ES-I3 (cell line): ENCODE results near the gene TSEN2.

Source experiments
- H3K36me3 ChIP-seq: 2 replicates; pipeline ENCODE4 v1.6.1; 2013; ENCODE audit warnings: mild to moderate bottlenecking, low read length, control low read depth, moderate library complexity; ENCODE audit not compliant: insufficient read depth
- H3K4me1 ChIP-seq: 2 replicates; pipeline ENCODE4 v1.6.1; 2013; ENCODE audit warnings: mild to moderate bottlenecking, control low read depth, low read length; ENCODE audit not compliant: insufficient read depth
- H3K9ac ChIP-seq: 2 replicates; pipeline ENCODE4 v1.6.1; 2013; ENCODE audit warnings: low read depth, mild to moderate bottlenecking, low read length, moderate library complexity
- H3K9me3 ChIP-seq: 2 replicates; pipeline ENCODE4 v1.6.1; 2013; ENCODE audit warnings: mild to moderate bottlenecking, low read length, moderate library complexity; ENCODE audit not compliant: control insufficient read depth, insufficient read depth

TSEN2 gene

DNA sequence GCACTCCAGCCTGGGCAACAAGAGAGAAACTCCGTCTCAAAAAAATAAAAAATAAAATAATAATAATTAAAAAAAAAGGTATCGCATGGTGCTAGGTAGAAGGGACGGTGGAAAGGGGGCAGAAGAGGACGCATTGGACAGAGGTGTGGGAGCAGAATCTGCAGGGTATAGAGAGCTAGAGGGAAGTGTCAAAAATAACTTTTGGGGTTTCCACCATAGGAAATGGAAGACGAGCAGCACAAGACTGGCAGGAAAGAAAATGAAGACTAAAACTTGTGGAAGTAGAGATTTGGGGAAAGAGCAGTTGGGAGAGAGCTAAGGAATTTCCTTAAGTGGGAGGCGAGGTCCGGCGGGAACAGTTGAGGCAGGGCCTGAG is 72.0 kb downstream of the TSEN2 start:
- H3K9ac ChIP-seq, result peak overlapping the region; percentile 82
- peaks cover 23% of the 10 kb centered on the region for H3K4me1 ChIP-seq
- no peaks in the 10 kb centered on the region for H3K9me3 ChIP-seq
- H3K36me3 ChIP-seq, result no peaks in the 10 kb centered on the region

GRCh38 chr3:12556690-12557472 is 72.6 kb downstream of the TSEN2 start, which contains the start of gene MKRN2:
MKRN2 (plus strand) TSS chr3:12557087; CDS start chr3:12557151, 64 bp downstream.
- H3K36me3 ChIP-seq, result no peaks in the 10 kb centered on the region
- H3K9ac ChIP-seq, result peak within 1 kb of the TSS; percentile 82
- peaks cover 23% of the 10 kb centered on the region for H3K4me1 ChIP-seq
- H3K9me3 ChIP-seq, result no peaks in the 10 kb centered on the region

GRCh38 chr3:12557473-12558100 is 73.3 kb downstream of the TSEN2 start:
- peak overlapping the region; percentile 82 for H3K9ac ChIP-seq
- H3K9me3 ChIP-seq, result no peaks in the 10 kb centered on the region
- H3K4me1 ChIP-seq, result peaks cover 29% of the 10 kb centered on the region
- no peaks in the 10 kb centered on the region for H3K36me3 ChIP-seq

DNA sequence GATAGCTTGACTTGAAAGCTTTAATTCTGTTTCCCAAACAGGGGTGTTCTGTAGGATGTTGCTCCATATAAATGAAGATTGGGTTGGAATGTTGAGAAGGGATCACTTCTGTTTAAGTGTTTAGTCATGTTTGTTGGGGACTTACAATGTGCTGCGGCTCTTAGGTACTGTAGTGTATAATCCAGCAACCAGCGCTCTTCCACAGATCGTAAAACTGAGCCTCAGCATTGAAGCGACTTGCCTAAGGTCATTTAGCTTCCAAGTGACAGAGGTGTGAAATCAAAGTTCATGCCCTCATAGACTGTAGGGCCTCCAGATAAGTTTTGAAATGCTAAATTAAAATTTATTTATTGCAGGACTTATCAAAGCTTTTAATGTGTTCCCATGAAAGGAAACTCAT is 74.4 kb downstream of the TSEN2 start:
- Histone ChIP-seq H3K4me1 (peaks cover 33% of the 10 kb centered on the region), H3K36me3 (no peaks in the 10 kb centered on the region), H3K9ac (no peak overlapping the region), H3K9me3 (no peaks in the 10 kb centered on the region)

GRCh38 chr3:12559520-12559919 is 75.2 kb downstream of the TSEN2 start:
- Histone ChIP-seq H3K4me1 (peaks cover 33% of the 10 kb centered on the region), H3K9me3 (no peaks in the 10 kb centered on the region), H3K9ac (no peak overlapping the region)

GRCh38 chr3:12560505-12561190 is 76.4 kb downstream of the TSEN2 start:
- H3K4me1 ChIP-seq, result peaks cover 36% of the 10 kb centered on the region
- no peaks in the 10 kb centered on the region for H3K9me3 ChIP-seq
- no peak overlapping the region for H3K9ac ChIP-seq
- H3K36me3 ChIP-seq, result no peaks in the 10 kb centered on the region

More at GRCh38 chr3:12559520-12559919, 75.2 kb downstream of the TSEN2 start:
- H3K36me3 ChIP-seq, result no peaks in the 10 kb centered on the region

DNA sequence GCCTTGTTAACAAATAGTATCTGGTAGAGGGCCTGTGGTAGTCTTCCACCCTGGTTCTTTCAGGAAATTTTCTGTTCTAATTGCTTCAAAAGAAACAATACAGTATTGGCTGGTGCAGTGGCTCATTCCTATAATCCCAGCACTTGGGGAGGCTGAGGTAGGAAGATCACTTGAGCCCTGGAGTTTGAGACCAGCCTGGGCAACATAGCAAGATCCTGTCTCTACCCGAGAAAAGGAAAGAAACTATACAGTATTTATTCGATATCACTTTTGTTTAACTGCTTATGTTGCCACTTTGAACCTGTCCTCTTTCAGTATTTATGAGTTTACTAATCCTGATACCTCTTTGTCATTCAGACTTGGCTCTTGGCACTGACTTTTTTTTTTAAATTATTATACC is 77.1 kb downstream of the TSEN2 start:
- Histone ChIP-seq H3K4me1 (peaks cover 36% of the 10 kb centered on the region), H3K36me3 (no peaks in the 10 kb centered on the region), H3K9ac (no peak overlapping the region), H3K9me3 (no peaks in the 10 kb centered on the region)

DNA sequence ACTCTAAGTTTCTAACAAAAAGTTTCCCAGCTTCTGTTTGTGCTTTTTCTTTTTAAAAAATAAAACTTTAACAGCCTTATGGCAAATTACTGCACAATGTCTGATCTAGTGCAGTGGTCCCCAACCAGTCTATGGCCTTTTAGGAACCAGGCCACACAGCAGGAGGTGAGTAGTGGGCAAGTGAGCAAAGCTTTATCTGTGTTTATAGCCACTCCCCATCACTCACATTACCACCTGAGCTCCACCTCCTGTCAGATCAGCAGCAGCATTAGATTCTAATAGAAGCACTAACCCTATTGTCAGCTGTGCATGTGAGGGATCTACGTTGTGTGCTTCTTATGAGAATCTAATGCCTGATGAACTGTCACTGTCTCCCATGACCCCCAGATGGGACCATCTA is 78.2 kb downstream of the TSEN2 start:
- peaks cover 36% of the 10 kb centered on the region for H3K4me1 ChIP-seq
- no peak overlapping the region for H3K9ac ChIP-seq
- H3K36me3 ChIP-seq, result no peaks in the 10 kb centered on the region
- H3K9me3 ChIP-seq, result no peaks in the 10 kb centered on the region

DNA sequence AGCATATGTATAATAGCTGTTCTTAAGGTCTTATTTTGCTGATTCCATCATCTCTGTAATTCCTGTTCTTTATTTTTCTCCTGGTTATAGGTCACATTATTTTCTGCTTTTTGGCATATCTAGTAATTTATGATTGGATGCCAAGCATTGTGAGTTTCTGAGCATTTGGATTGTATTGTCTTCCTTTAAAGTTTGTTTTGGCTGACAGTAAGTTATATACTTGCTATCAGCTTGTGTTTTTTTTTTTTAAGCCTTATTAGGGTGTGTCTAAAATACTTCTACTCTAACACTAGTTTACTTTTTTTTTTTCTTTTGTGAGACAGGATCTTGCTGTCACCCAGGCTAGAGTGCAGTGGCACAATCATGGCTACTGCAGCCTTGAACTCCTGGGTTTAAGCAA is 82.7 kb downstream of the TSEN2 start:
- H3K9me3 ChIP-seq, result no peaks in the 10 kb centered on the region
- peaks cover 3% of the 10 kb centered on the region; the same call in 1 of the 2 replicates for H3K36me3 ChIP-seq
- no peak overlapping the region for H3K9ac ChIP-seq
- peaks cover 19% of the 10 kb centered on the region for H3K4me1 ChIP-seq

DNA sequence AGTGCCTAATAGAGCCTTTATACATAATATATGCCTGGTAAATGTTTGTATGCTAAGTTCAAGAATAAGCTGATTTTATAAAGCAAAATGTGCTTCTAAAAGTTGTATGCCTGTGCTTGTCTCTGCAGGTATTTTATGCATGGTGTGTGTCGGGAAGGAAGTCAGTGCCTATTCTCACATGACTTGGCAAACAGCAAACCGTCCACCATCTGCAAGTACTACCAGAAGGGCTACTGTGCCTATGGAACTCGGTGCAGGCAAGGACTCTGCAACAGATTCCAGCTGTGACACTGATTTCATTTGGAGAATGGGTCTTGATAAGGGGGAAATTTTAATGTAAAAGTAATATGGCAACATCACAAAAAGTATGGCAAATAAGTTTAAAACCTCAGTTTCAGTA is 84.5 kb downstream of the TSEN2 start:
- Histone ChIP-seq H3K4me1 (peaks cover 13% of the 10 kb centered on the region; the same call in 1 of the 2 replicates), H3K36me3 (peaks cover 11% of the 10 kb centered on the region), H3K9ac (no peak overlapping the region), H3K9me3 (no peaks in the 10 kb centered on the region)

GRCh38 chr3:12569836-12570235 is 85.6 kb downstream of the TSEN2 start:
- Histone ChIP-seq H3K9me3 (no peaks in the 10 kb centered on the region), H3K36me3 (peaks cover 15% of the 10 kb centered on the region), H3K4me1 (peaks cover 13% of the 10 kb centered on the region; the same call in 1 of the 2 replicates)

DNA sequence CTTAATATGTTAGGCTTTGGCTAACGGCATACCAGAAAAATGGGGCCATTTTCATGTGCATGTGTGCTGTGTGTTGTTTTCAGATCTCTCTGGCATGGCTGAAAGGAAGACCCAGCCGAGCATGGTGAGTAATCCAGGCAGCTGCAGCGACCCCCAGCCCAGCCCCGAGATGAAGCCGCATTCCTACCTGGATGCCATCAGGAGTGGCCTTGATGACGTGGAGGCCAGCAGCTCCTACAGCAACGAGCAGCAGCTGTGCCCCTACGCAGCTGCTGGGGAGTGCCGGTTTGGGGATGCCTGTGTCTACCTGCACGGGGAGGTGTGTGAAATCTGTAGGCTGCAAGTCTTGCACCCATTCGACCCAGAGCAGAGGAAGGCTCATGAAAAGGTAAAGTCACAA is 87.7 kb downstream of the TSEN2 start:
- H3K9ac ChIP-seq, result no peak overlapping the region
- H3K9me3 ChIP-seq, result no peaks in the 10 kb centered on the region
- H3K36me3 ChIP-seq, result peaks cover 29% of the 10 kb centered on the region
- peaks cover 11% of the 10 kb centered on the region; the same call in 1 of the 2 replicates for H3K4me1 ChIP-seq

More at GRCh38 chr3:12569836-12570235, 85.6 kb downstream of the TSEN2 start:
- H3K9ac ChIP-seq, result no peak overlapping the region

GRCh38 chr3:12574131-12574530 is 89.9 kb downstream of the TSEN2 start:
- H3K36me3 ChIP-seq, result peaks cover 29% of the 10 kb centered on the region
- H3K9me3 ChIP-seq, result no peaks in the 10 kb centered on the region

GRCh38 chr3:12574661-12575060 is 90.4 kb downstream of the TSEN2 start:
- peaks cover 11% of the 10 kb centered on the region; the same call in 1 of the 2 replicates for H3K4me1 ChIP-seq
- no peaks in the 10 kb centered on the region for H3K9me3 ChIP-seq
- peaks cover 29% of the 10 kb centered on the region for H3K36me3 ChIP-seq
- no peak overlapping the region for H3K9ac ChIP-seq

More at GRCh38 chr3:12574131-12574530, 89.9 kb downstream of the TSEN2 start:
- H3K9ac ChIP-seq, result no peak overlapping the region
- peaks cover 11% of the 10 kb centered on the region; the same call in 1 of the 2 replicates for H3K4me1 ChIP-seq
